HCT116 (cell line): ENCODE data around the gene TEX19. TPM values are rescaled to one million over a fixed set of nuclear protein-coding genes. Genes with fewer than 3 reads are reported as not detected.

Experiments used
- ATAC-seq: fragments of 200-7000 bp; cut with Tn5 transposase; 2 replicates; pipeline ENCODE4 v1.9.1; 2020; ENCODE audit warnings: mild to moderate bottlenecking, moderate library complexity
- BruUV-seq: library from RNA; stranded (reverse); fragments of 400-500 nt; replicated peaks from 2 replicates; lab custom pipeline; 2021; lab: Mats Ljungman, UMichigan
- CTCF ChIA-PET: fragments of 300-600 bp; sonication (Branson Sonifier 250); formaldehyde crosslinking; loops from one replicate; lab custom pipeline; 2021; ENCODE audit warnings: antibody characterized with exemption; lab: Charles Lee
- POLR2A ChIA-PET: fragments of 300-600, 350-600 bp; sonication (Branson Sonifier 250); formaldehyde crosslinking; loops from one replicate; lab custom pipeline; 2021; ENCODE audit warnings: antibody characterized with exemption; lab: Charles Lee
- RAD21 ChIA-PET, 2 experiments: fragments of 300-600 bp; sonication (Branson Sonifier 250); formaldehyde crosslinking; loops; one replicate each; lab custom pipeline; 2023; ENCODE audit warnings: low total read pairs in 2 of 2; ENCODE audit not compliant: uncharacterized antibody in 2 of 2, unreplicated experiment in 2 of 2, low non-redundant PET in 1 of 2; lab: Charles Lee
- DNase-seq: peaks from one replicate; pipeline ENCODE4 v3.0.0-alpha.2; 2010; ENCODE audit warnings: low read depth, low spot score
- H2AFZ ChIP-seq: fragments of 200-600 bp; shearing (Covaris generic), sonication (generic); 2 replicates; pipeline ENCODE4 v1.6.1; 2017; ENCODE audit warnings: low read depth, mixed run types, mixed read lengths, antibody characterized with exemption, low read length; ENCODE audit not compliant: poor library complexity, severe bottlenecking
- H3K27ac ChIP-seq: 2 replicates; pipeline ENCODE4 v1.5.1; 2012; ENCODE audit warnings: low read depth, low read length
- H3K27me3 ChIP-seq: fragments of 200-600 bp; sonication (generic); 2 replicates; pipeline ENCODE4 v1.6.1; 2016; ENCODE audit warnings: mixed run types, low read length, mixed read lengths; ENCODE audit not compliant: insufficient read depth
- H3K36me3 ChIP-seq, 2 experiments: fragments of 200-500 bp in 1 of 2; fragments of 200-600 bp in 1 of 2; sonication (Bioruptor generic) in 1 of 2; sonication (generic) in 1 of 2; 2 replicates each; pipeline versions ENCODE4 v1.5.1 to v1.6.1; 2014 to 2016; ENCODE audit warnings: low read length in 2 of 2, inconsistent platforms in 1 of 2, mixed read lengths in 1 of 2, mixed run types in 1 of 2; ENCODE audit not compliant: insufficient read depth in 2 of 2, control insufficient read depth in 1 of 2
- H3K4me1 ChIP-seq, 2 experiments: fragments of 200-600 bp in 1 of 2; sonication (generic) in 1 of 2; 2 replicates each; pipeline versions ENCODE4 v1.5.1 to v1.6.1; 2012 to 2017; ENCODE audit warnings: low read length in 2 of 2, inconsistent platforms in 1 of 2, mild to moderate bottlenecking in 1 of 2, mixed read lengths in 1 of 2, mixed run types in 1 of 2, moderate library complexity in 1 of 2; ENCODE audit not compliant: insufficient read depth in 2 of 2, control insufficient read depth in 1 of 2
- H3K4me2 ChIP-seq: fragments of 200-600 bp; sonication (generic); 2 replicates; pipeline ENCODE4 v1.6.1; 2017; ENCODE audit warnings: mixed run types, low read length, mixed read lengths
- H3K4me3 ChIP-seq, 2 experiments: fragments of 200-600 bp in 1 of 2; sonication (generic) in 1 of 2; replicated peaks in 1 of 2; 2 replicates each; pipeline ENCODE4 v1.5.1; 2011 to 2016; ENCODE audit warnings: low read length in 2 of 2, control low read depth in 1 of 2, low read depth in 1 of 2, mild to moderate bottlenecking in 1 of 2, mixed read lengths in 1 of 2, mixed run types in 1 of 2
- H3K79me2 ChIP-seq: fragments of 200-600 bp; sonication (generic); 2 replicates; pipeline ENCODE4 v1.6.1; 2017; ENCODE audit warnings: mild to moderate bottlenecking, mixed run types, low read length, moderate library complexity, mixed read lengths; ENCODE audit not compliant: insufficient read depth
- H3K9ac ChIP-seq: fragments of 200-600 bp; sonication (generic); 2 replicates; pipeline ENCODE4 v1.6.1; 2016; ENCODE audit warnings: low read length, mixed read lengths
- H3K9me2 ChIP-seq: fragments of 200-600 bp; sonication (generic), shearing (Covaris generic); 2 replicates; pipeline ENCODE4 v1.6.1; 2017; ENCODE audit warnings: mixed run types, mild to moderate bottlenecking, moderate library complexity; ENCODE audit not compliant: insufficient read depth
- H3K9me3 ChIP-seq, 2 experiments: fragments of 200-500 bp in 1 of 2; fragments of 200-600 bp in 1 of 2; sonication (Bioruptor generic) in 1 of 2; sonication (generic) in 1 of 2; 2 replicates each; pipeline ENCODE4 v1.6.1; 2014 to 2017; ENCODE audit warnings: low read length in 2 of 2, mixed read lengths in 2 of 2, inconsistent platforms in 1 of 2, low read depth in 1 of 2, mild to moderate bottlenecking in 1 of 2, mixed run types in 1 of 2, moderate library complexity in 1 of 2; ENCODE audit not compliant: control insufficient read depth in 1 of 2, insufficient read depth in 1 of 2
- H4K20me1 ChIP-seq: fragments of 200-600 bp; sonication (generic), shearing (Covaris generic); 2 replicates; pipeline ENCODE4 v1.6.1; 2017; ENCODE audit warnings: mixed run types, mild to moderate bottlenecking, moderate library complexity; ENCODE audit not compliant: insufficient read depth
- CEBPB ChIP-seq: IDR thresholded peaks from 2 replicates; pipeline ENCODE4 v1.6.1; 2012; ENCODE audit warnings: low read depth
- EGR1 ChIP-seq: IDR thresholded peaks from 2 replicates; pipeline ENCODE4 v1.6.1; 2012; ENCODE audit warnings: low read depth
- ELF1 ChIP-seq: IDR thresholded peaks from 2 replicates; pipeline ENCODE4 v1.6.1; 2012; ENCODE audit warnings: low read depth, borderline replicate concordance
- EZH2 ChIP-seq: fragments of 200-600 bp; sonication (generic); IDR thresholded peaks from 2 replicates; pipeline ENCODE4 v1.6.1; 2017; ENCODE audit warnings: antibody characterized with exemption, mixed run types
- EZH2phosphoT487 ChIP-seq: fragments of 200-600 bp; IDR thresholded peaks from 2 replicates; pipeline ENCODE4 v1.6.1; 2018; ENCODE audit warnings: antibody characterized with exemption, borderline replicate concordance
- JUND ChIP-seq: IDR thresholded peaks from 2 replicates; pipeline ENCODE4 v1.6.1; 2012
- POLR2A ChIP-seq: IDR thresholded peaks from 2 replicates; pipeline ENCODE4 v1.7.0; 2011; ENCODE audit warnings: borderline replicate concordance; ENCODE audit not compliant: insufficient read depth, insufficient read length; ENCODE audit errors: extremely low read depth
- POLR2AphosphoS5 ChIP-seq: IDR thresholded peaks from 2 replicates; pipeline ENCODE4 v1.6.1; 2011; ENCODE audit warnings: mild to moderate bottlenecking, low read depth, low read length, moderate library complexity
- RAD21 ChIP-seq: IDR thresholded peaks from 2 replicates; pipeline ENCODE4 v1.6.1; 2012; ENCODE audit warnings: low read depth, mild to moderate bottlenecking
- SIN3A ChIP-seq: IDR thresholded peaks from 2 replicates; pipeline ENCODE4 v1.6.1; 2012; ENCODE audit warnings: low read depth
- SP1 ChIP-seq: IDR thresholded peaks from 2 replicates; pipeline ENCODE4 v1.6.1; 2012; ENCODE audit warnings: low read depth
- SRF ChIP-seq: IDR thresholded peaks from 2 replicates; pipeline ENCODE4 v1.6.1; 2012; ENCODE audit warnings: low read depth
- TCF7L2 ChIP-seq: IDR thresholded peaks from 2 replicates; pipeline ENCODE4 v1.7.0; 2011; ENCODE audit warnings: borderline replicate concordance, inconsistent platforms; ENCODE audit not compliant: insufficient read depth, insufficient read length; ENCODE audit errors: extremely low read depth
- ZFX ChIP-seq: fragments of 450-650 bp; IDR thresholded peaks from 2 replicates; pipeline ENCODE4 v1.6.1; 2017
- ZNF274 ChIP-seq: fragments of 200-500 bp; sonication (Bioruptor generic); IDR thresholded peaks from 2 replicates; pipeline ENCODE4 v1.6.1; 2014; ENCODE audit warnings: mild to moderate bottlenecking, low read depth, low read length, inconsistent platforms
- intact Hi-C: fragments of 100-400 bp; cut with micrococcal nuclease; formaldehyde crosslinking; loops from 2 replicates; pipeline ENCODE4 v1.10.0; 2022
- total RNA-seq: library from RNA; stranded (reverse); gene quantifications from one replicate; pipeline ENCODE4 v1.2.1, GENCODE V29; 2021; ENCODE audit not compliant: unreplicated experiment
- TF ChIP-seq, protein P1 (sequence below): IDR thresholded peaks from 2 replicates; pipeline ENCODE4 v1.6.1; 2012; ENCODE audit warnings: low read depth
- TF ChIP-seq, protein P2 (sequence below), 3 experiments: fragments of 200-600 bp in 1 of 3; sonication (generic) in 1 of 3; IDR thresholded peaks in 2 of 3; conservative IDR thresholded peaks in 1 of 3; 2 replicates each; pipeline ENCODE4 v1.5.1; 2012 to 2017; ENCODE audit warnings: low read depth in 2 of 3, low read length in 2 of 3, antibody characterized with exemption in 1 of 3, borderline replicate concordance in 1 of 3, control low read depth in 1 of 3, mild to moderate bottlenecking in 1 of 3, mixed read lengths in 1 of 3, mixed run types in 1 of 3, moderate library complexity in 1 of 3; ENCODE audit not compliant: insufficient read depth in 1 of 3

The TEX19 gene
- total RNA-seq, 1 experiment from 2014 or later = 2.1 TPM

DNA sequence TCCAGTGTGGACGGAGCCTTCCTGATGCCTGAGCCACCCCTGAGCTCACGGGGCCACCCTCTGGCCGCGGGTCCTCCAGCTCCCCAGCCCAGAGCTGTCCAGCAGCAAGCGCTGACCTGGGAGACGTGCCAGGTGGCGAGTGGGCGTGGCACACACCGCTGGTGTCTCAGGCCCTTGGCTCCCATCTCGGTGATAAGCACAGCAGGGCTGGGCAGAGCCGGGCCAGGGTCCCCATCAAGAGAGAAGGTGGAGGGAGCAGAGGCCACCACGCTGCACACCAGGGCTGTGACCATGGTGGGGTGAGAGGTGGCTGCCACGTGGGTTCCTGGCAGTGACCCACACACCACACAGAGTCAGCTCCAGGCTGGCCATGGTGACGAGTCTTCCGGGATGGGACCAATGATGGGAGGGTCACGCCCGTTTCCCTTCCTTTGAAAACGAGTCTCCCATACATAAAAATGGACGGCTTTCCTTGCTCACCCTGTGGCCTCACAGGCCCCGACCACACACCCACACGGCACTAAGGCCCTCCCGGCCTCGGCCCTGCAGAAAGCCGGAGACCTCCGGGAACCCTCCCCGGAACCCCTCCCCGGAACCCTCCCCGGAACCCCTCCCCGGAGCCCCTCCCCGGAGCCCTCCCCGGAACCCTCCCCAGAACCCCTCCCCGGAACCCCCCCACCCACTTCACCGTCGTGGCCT lies 29.3 kb downstream of the TEX19 start (continued):
- TF ChIP-seq, protein P1, sequence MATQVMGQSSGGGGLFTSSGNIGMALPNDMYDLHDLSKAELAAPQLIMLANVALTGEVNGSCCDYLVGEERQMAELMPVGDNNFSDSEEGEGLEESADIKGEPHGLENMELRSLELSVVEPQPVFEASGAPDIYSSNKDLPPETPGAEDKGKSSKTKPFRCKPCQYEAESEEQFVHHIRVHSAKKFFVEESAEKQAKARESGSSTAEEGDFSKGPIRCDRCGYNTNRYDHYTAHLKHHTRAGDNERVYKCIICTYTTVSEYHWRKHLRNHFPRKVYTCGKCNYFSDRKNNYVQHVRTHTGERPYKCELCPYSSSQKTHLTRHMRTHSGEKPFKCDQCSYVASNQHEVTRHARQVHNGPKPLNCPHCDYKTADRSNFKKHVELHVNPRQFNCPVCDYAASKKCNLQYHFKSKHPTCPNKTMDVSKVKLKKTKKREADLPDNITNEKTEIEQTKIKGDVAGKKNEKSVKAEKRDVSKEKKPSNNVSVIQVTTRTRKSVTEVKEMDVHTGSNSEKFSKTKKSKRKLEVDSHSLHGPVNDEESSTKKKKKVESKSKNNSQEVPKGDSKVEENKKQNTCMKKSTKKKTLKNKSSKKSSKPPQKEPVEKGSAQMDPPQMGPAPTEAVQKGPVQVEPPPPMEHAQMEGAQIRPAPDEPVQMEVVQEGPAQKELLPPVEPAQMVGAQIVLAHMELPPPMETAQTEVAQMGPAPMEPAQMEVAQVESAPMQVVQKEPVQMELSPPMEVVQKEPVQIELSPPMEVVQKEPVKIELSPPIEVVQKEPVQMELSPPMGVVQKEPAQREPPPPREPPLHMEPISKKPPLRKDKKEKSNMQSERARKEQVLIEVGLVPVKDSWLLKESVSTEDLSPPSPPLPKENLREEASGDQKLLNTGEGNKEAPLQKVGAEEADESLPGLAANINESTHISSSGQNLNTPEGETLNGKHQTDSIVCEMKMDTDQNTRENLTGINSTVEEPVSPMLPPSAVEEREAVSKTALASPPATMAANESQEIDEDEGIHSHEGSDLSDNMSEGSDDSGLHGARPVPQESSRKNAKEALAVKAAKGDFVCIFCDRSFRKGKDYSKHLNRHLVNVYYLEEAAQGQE = peak; percentile 83; the same call in 1 of the 2 replicates
- TF ChIP-seq, all 23 proteins: peak for 3

DNA sequence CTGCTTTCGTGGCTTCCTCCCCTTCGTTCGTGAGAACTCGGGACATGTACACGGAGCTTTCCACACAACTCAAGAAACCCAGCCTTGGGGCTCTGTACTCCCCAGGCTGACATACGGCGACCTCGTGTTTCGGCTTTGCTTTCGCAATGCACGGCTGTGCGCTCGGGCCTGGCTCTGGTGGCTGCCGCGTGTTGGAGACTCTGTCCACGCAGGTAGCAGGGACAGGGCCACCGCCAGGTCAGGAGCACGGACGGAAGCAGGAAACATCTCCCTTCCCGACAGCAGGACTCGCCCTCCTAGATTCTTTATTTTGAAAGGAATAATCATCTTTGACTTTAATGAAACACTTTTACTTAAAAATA lies 29.9 kb downstream of the TEX19 start:
- ChIA-PET RAD21 (no interaction called here), CTCF (no interaction called here), POLR2A (no interaction called here)
- Histone ChIP-seq H3K36me3 (no peaks in the 10 kb centered on the region), H3K27ac (no peak overlapping the region), H3K9me2 (no peaks in the 10 kb centered on the region), H3K9me3 (no peaks in the 10 kb centered on the region), H3K79me2 (no peaks in the 10 kb centered on the region), H3K27me3 (no peaks in the 10 kb centered on the region), H3K9ac (no peak overlapping the region), H3K4me2 (no peak overlapping the region), H2AFZ (no peak overlapping the region), H3K4me1 (peaks cover 15 to 30% of the 10 kb centered on the region in 2 experiments), H4K20me1 (no peaks in the 10 kb centered on the region), H3K4me3 (no peak overlapping the region)
- ATAC-seq = no peak
- DNase-seq = no peak
- intact Hi-C loops = no loop called here
- BruUV-seq = no TSS peak
- TF ChIP-seq ELF1 (no peak), ZFX (no peak), POLR2AphosphoS5 (no peak), EZH2 (no peak), POLR2A (no peak), RAD21 (no peak), SIN3A (no peak), EZH2phosphoT487 (no peak), CEBPB (no peak), ZNF274 (no peak), SP1 (no peak), JUND (no peak), EGR1 (no peak), SRF (no peak), TCF7L2 (no peak)
- TF ChIP-seq, protein P2, sequence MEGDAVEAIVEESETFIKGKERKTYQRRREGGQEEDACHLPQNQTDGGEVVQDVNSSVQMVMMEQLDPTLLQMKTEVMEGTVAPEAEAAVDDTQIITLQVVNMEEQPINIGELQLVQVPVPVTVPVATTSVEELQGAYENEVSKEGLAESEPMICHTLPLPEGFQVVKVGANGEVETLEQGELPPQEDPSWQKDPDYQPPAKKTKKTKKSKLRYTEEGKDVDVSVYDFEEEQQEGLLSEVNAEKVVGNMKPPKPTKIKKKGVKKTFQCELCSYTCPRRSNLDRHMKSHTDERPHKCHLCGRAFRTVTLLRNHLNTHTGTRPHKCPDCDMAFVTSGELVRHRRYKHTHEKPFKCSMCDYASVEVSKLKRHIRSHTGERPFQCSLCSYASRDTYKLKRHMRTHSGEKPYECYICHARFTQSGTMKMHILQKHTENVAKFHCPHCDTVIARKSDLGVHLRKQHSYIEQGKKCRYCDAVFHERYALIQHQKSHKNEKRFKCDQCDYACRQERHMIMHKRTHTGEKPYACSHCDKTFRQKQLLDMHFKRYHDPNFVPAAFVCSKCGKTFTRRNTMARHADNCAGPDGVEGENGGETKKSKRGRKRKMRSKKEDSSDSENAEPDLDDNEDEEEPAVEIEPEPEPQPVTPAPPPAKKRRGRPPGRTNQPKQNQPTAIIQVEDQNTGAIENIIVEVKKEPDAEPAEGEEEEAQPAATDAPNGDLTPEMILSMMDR (IDR thresholded peaks at IDR 0.05 in 2 of 3, conservative IDR thresholded peaks at IDR 0.05 in 1 of 3; ENCODE audit: borderline replicate concordance in 1 of 3, insufficient read depth in 1 of 3, low read depth in 2 of 3, low read length in 2 of 3) = no peak
- TF ChIP-seq, protein P1 = no peak
